GM12874 (cell line): ENCODE data around the gene RXRA.

ENCODE experiments used
- CTCF ChIP-seq: IDR thresholded peaks from 2 replicates; pipeline ENCODE4 v1.5.1; 2011; ENCODE audit warnings: low read depth, mild to moderate bottlenecking, control low read depth, low read length, moderate library complexity; ENCODE audit not compliant: insufficient read depth

The RXRA gene

GRCh38 chr9:134481762-134482161 lies 155.5 kb downstream of the RXRA start:
- no peak for TF ChIP-seq CTCF

- no peak for TF ChIP-seq CTCF
Measured at GRCh38 chr9:134482226-134482625, 156.0 kb downstream of the RXRA start.

GRCh38 chr9:134483361-134484184 lies 157.3 kb downstream of the RXRA start:
- no peak for TF ChIP-seq CTCF

- no peak for TF ChIP-seq CTCF
Measured at GRCh38 chr9:134484479-134484878, 158.2 kb downstream of the RXRA start.

GRCh38 chr9:134485653-134486052 lies 159.4 kb downstream of the RXRA start:
- no peak for TF ChIP-seq CTCF

- no peak for TF ChIP-seq CTCF
Measured at GRCh38 chr9:134486143-134486591, 159.9 kb downstream of the RXRA start.

- TF ChIP-seq CTCF: no peak
Measured at GRCh38 chr9:134486596-134486995, 160.3 kb downstream of the RXRA start.
